ENCODE results near the gene PDP2.

PDP2 gene

GRCh38 chr16:66920299-66920590 is 39.9 kb downstream of the PDP2 start:
- H2AFZ ChIP-seq (ENCODE audit: low read depth, low read length) = no peak overlapping the region
- no peak for DNase-seq
- ATAC-seq (ENCODE audit: insufficient read depth, low read depth) = no peak
- no peak overlapping the region for H3K4me3 ChIP-seq (ENCODE audit: low read depth in 1 of 2, low read length in 2 of 2)
- no peaks in the 10 kb centered on the region for H3K4me1 ChIP-seq (ENCODE audit: insufficient read depth, low read length)
- H3K27ac ChIP-seq (ENCODE audit: low read length) = no peak overlapping the region
- H3K4me2 ChIP-seq (ENCODE audit: insufficient read depth, low read length) = no peak overlapping the region
- 0 out of 2 replicates have a peak, but pooled peaks cover 3% of the 10 kb centered on the region for H4K20me1 ChIP-seq (ENCODE audit: insufficient read depth, low read length)
- no peaks in the 10 kb centered on the region for H3K9me3 ChIP-seq (ENCODE audit: insufficient read depth, low read length, severe bottlenecking)
- peaks cover 7% of the 10 kb centered on the region for H3K27me3 ChIP-seq (ENCODE audit: insufficient read depth, low read length, poor library complexity)
- H3K9ac ChIP-seq (ENCODE audit: low read depth, low read length) = no peak overlapping the region
- no peaks in the 10 kb centered on the region for H3K36me3 ChIP-seq (ENCODE audit: insufficient read depth, low read length)
- TF ChIP-seq CTCF (IDR thresholded peaks at IDR 0.05; ENCODE audit: borderline replicate concordance, extremely low read depth, low read length, poor library complexity, severe bottlenecking) (no peak), EZH2 (IDR thresholded peaks at IDR 0.05; ENCODE audit: borderline replicate concordance, low read depth, low read length, severe bottlenecking) (no peak)
- no peaks in the 10 kb centered on the region for H3K79me2 ChIP-seq (ENCODE audit: insufficient read depth, low read length)

- Histone ChIP-seq H3K36me3 (ENCODE audit: insufficient read depth, low read length) (no peaks in the 10 kb centered on the region), H3K9me3 (ENCODE audit: insufficient read depth, low read length, severe bottlenecking) (no peaks in the 10 kb centered on the region), H2AFZ (ENCODE audit: low read depth, low read length) (no peak overlapping the region), H3K79me2 (ENCODE audit: insufficient read depth, low read length) (no peaks in the 10 kb centered on the region), H3K9ac (ENCODE audit: low read depth, low read length) (no peak overlapping the region), H3K4me3 (ENCODE audit: low read depth in 1 of 2, low read length in 2 of 2) (no peak overlapping the region), H3K27ac (ENCODE audit: low read length) (no peak overlapping the region), H3K4me1 (ENCODE audit: insufficient read depth, low read length) (no peaks in the 10 kb centered on the region), H3K27me3 (ENCODE audit: insufficient read depth, low read length, poor library complexity) (peaks cover 7% of the 10 kb centered on the region), H3K4me2 (ENCODE audit: insufficient read depth, low read length) (no peak overlapping the region), H4K20me1 (ENCODE audit: insufficient read depth, low read length) (0 out of 2 replicates have a peak, but pooled peaks cover 3% of the 10 kb centered on the region)
- DNase-seq (no peak), ATAC-seq (ENCODE audit: insufficient read depth, low read depth) (no peak)
- TF ChIP-seq CTCF (IDR thresholded peaks at IDR 0.05; ENCODE audit: borderline replicate concordance, extremely low read depth, low read length, poor library complexity, severe bottlenecking) = no peak
- no peak for TF ChIP-seq EZH2 (IDR thresholded peaks at IDR 0.05; ENCODE audit: borderline replicate concordance, low read depth, low read length, severe bottlenecking)
Observed at GRCh38 chr16:66920924-66921680, 40.8 kb downstream of the PDP2 start.

- no peak overlapping the region for H3K9ac ChIP-seq (ENCODE audit: low read depth, low read length)
- H3K27me3 ChIP-seq (ENCODE audit: insufficient read depth, low read length, poor library complexity) = peaks cover 7% of the 10 kb centered on the region
- no peak overlapping the region for H2AFZ ChIP-seq (ENCODE audit: low read depth, low read length)
- no peaks in the 10 kb centered on the region for H3K9me3 ChIP-seq (ENCODE audit: insufficient read depth, low read length, severe bottlenecking)
- TF ChIP-seq EZH2 (IDR thresholded peaks at IDR 0.05; ENCODE audit: borderline replicate concordance, low read depth, low read length, severe bottlenecking) (no peak), CTCF (IDR thresholded peaks at IDR 0.05; ENCODE audit: borderline replicate concordance, extremely low read depth, low read length, poor library complexity, severe bottlenecking) (no peak)
- H3K79me2 ChIP-seq (ENCODE audit: insufficient read depth, low read length) = no peaks in the 10 kb centered on the region
- ATAC-seq (ENCODE audit: insufficient read depth, low read depth) (no peak), DNase-seq (no peak)
- H3K27ac ChIP-seq (ENCODE audit: low read length) = no peak overlapping the region
- no peak overlapping the region for H3K4me3 ChIP-seq (ENCODE audit: low read depth in 1 of 2, low read length in 2 of 2)
- H3K4me1 ChIP-seq (ENCODE audit: insufficient read depth, low read length) = no peaks in the 10 kb centered on the region
- H4K20me1 ChIP-seq (ENCODE audit: insufficient read depth, low read length) = 0 out of 2 replicates have a peak, but pooled peaks cover 3% of the 10 kb centered on the region
- H3K36me3 ChIP-seq (ENCODE audit: insufficient read depth, low read length) = no peaks in the 10 kb centered on the region
- H3K4me2 ChIP-seq (ENCODE audit: insufficient read depth, low read length) = no peak overlapping the region
Observed at GRCh38 chr16:66921729-66922450, 41.6 kb downstream of the PDP2 start.
